Measurements from ENCODE around the gene CREBZF.

DNA sequence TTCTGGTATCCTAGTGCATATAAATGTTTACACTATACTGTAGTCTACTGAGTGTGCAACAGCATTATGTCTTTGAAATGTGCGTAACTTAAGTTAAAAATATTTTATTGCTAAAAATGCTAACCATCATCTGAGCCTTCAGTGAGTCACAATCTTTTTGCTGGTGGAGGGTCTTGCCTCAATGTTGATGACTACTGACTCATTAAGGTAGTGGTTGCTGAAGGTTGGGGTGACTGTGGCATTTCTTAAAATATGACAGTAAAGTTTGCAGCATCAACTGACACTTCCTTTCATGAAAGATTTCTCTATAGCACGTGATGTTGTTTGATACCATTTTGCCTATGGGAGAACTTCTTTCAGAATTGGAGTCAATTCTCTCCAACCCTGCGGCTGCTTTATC is 8.5 kb upstream of the CREBZF start:
- no peak for TF ChIP-seq TAF1 (IDR thresholded peaks at IDR 0.05; ENCODE audit: borderline replicate concordance, insufficient read depth, low read length)
- TF ChIP-seq POLR2AphosphoS5 (IDR thresholded peaks at IDR 0.05; ENCODE audit: low read depth, low read length) = no peak
- TF ChIP-seq SIN3A (IDR thresholded peaks at IDR 0.05; ENCODE audit: borderline replicate concordance, insufficient read depth, low read length) = no peak
